ENCODE data around the gene FSCN2. TPM values are rescaled to one million over a fixed set of nuclear protein-coding genes. Genes with fewer than 3 reads are reported as not detected.

Gene FSCN2
- total RNA-seq, 1 experiment from 2014 or later: 0.31 TPM

DNA sequence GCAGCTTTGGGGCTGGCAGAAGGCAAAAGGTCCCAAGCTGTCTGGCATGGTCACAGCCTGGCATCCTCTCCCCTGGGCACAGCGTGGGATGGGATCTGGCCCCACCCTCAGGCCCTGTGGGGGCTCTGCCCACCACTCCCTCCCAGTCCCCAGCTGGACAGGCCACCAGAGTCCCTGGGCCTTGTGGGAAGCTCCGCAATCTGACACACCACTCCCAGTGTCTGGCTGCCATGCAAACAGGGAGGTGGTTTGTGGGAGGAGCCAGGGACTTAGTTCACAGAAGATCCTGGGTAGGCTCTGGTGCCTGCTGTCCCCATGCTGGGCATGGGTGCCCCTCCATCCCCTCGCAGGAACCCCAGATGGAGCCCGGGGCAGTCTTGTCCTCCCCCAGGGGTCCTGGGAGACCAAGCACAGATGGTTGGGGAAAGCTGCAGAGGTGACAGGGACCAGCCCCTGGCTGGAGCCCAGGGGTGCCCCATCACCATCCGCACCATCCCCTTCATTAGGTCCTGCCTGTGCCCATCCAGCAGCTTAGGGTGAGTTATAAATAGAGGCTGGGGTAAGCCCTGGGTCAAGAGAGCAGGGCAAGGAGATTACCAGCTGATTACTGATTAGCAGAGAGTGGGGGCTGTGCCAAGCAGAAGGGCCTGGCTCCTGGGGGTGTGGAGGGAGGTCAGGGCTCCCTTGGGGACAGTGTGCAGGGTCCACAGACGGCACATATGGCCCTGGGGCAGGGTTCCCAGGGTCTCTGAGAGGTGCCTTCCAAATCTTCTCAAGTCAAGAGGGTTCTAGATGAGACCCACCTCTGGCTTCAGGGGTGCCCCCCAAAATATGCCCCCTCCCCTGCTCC, 6.2 kb downstream of the FSCN2 start:
- no peak overlapping the region for H3K27ac Mint-ChIP-seq
- no peaks in the 10 kb centered on the region for H3K4me1 Mint-ChIP-seq
- no peaks in the 10 kb centered on the region for H3K9me3 Mint-ChIP-seq
- DNase-seq (ENCODE audit: low spot score) (no peak), ATAC-seq (no peak)
- peaks cover 23% of the 10 kb centered on the region for H3K27me3 Mint-ChIP-seq (ENCODE audit: low read depth)
- CTCF ChIA-PET: interaction anchor here (1.1 to 1.6 kb wide), 2 partner anchors 11 to 50 kb away, joined by 3 to 7 read pairs; no protein-coding TSS in a partner anchor
- no peak overlapping the region for H3K4me3 Mint-ChIP-seq
- H3K36me3 Mint-ChIP-seq: no peaks in the 10 kb centered on the region
- POLR2A ChIA-PET: interaction anchor here (1.0 kb wide), 1 partner anchor 11 kb away, joined by 3 read pairs; no protein-coding TSS in a partner anchor
- TF ChIP-seq USF1 (CRISPR knock-in tag; IDR thresholded peaks at IDR 0.05) (no peak), ZNF532 (CRISPR knock-in tag; IDR thresholded peaks at IDR 0.05; ENCODE audit: borderline replicate concordance) (no peak), ZNF232 (CRISPR knock-in tag; IDR thresholded peaks at IDR 0.05) (no peak), ZNF416 (CRISPR knock-in tag; IDR thresholded peaks at IDR 0.05) (no peak), ZNF138 (CRISPR knock-in tag; conservative IDR thresholded peaks at IDR 0.05) (no peak), RORB (CRISPR knock-in tag; IDR thresholded peaks at IDR 0.05) (no peak), GABPB1 (CRISPR knock-in tag; IDR thresholded peaks at IDR 0.05) (no peak), NFATC4 (CRISPR knock-in tag; IDR thresholded peaks at IDR 0.05) (no peak), NR3C1 (CRISPR knock-in tag; conservative IDR thresholded peaks at IDR 0.05; ENCODE audit: low read depth) (no peak), ZNF219 (CRISPR knock-in tag; IDR thresholded peaks at IDR 0.05; ENCODE audit: borderline replicate concordance) (no peak), CDX4 (CRISPR knock-in tag; IDR thresholded peaks at IDR 0.05; ENCODE audit: borderline replicate concordance) (no peak), ESRRA (CRISPR knock-in tag; IDR thresholded peaks at IDR 0.05; ENCODE audit: borderline replicate concordance) (no peak), GRHL2 (CRISPR knock-in tag; IDR thresholded peaks at IDR 0.05; ENCODE audit: insufficient replicate concordance, severe bottlenecking) (no peak), MAX (CRISPR knock-in tag; IDR thresholded peaks at IDR 0.05) (no peak)
- TF ChIP-seq, protein P1, sequence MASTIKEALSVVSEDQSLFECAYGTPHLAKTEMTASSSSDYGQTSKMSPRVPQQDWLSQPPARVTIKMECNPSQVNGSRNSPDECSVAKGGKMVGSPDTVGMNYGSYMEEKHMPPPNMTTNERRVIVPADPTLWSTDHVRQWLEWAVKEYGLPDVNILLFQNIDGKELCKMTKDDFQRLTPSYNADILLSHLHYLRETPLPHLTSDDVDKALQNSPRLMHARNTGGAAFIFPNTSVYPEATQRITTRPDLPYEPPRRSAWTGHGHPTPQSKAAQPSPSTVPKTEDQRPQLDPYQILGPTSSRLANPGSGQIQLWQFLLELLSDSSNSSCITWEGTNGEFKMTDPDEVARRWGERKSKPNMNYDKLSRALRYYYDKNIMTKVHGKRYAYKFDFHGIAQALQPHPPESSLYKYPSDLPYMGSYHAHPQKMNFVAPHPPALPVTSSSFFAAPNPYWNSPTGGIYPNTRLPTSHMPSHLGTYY (CRISPR knock-in tag; IDR thresholded peaks at IDR 0.05): no peak
- TF ChIP-seq, protein P2, sequence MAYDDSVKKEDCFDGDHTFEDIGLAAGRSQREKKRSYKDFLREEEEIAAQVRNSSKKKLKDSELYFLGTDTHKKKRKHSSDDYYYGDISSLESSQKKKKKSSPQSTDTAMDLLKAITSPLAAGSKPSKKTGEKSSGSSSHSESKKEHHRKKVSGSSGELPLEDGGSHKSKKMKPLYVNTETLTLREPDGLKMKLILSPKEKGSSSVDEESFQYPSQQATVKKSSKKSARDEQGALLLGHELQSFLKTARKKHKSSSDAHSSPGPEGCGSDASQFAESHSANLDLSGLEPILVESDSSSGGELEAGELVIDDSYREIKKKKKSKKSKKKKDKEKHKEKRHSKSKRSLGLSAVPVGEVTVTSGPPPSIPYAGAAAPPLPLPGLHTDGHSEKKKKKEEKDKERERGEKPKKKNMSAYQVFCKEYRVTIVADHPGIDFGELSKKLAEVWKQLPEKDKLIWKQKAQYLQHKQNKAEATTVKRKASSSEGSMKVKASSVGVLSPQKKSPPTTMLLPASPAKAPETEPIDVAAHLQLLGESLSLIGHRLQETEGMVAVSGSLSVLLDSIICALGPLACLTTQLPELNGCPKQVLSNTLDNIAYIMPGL (CRISPR knock-in tag; IDR thresholded peaks at IDR 0.05): no peak
